ENCODE measurements around the gene ZNF595. TPM values are rescaled to one million over a fixed set of nuclear protein-coding genes. Genes with fewer than 3 reads are reported as not detected.
"Not testable (repeated sequence)": the region's sequence is repeated elsewhere in the genome, so short reads cannot be mapped to it uniquely, and the experiment has no call there.

The ZNF595 gene
- total RNA-seq, 1 donor, result 7.0 TPM

DNA sequence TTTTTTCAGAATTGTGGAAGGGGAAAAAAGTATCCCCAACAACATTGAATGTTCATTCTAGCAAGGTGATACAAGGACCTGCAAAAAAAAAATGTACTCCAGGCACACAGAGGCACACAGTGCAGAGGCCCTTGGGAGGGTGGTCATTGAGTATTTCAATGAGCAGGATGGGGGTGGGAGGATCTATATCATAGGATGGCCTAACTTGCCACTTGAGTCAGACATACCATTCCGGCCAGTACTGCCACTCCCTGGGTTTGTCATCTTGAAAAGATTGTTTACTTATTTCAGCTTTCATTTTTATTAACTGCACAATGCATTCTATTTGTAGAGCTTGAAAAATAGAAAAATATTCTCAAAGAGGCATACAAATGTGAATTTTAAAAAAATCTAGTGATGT is 18.7 kb downstream of the ZNF595 start:
- no peak for DNase-seq (ENCODE audit: low read depth in 2 of 3, low spot score in 2 of 3)

DNA sequence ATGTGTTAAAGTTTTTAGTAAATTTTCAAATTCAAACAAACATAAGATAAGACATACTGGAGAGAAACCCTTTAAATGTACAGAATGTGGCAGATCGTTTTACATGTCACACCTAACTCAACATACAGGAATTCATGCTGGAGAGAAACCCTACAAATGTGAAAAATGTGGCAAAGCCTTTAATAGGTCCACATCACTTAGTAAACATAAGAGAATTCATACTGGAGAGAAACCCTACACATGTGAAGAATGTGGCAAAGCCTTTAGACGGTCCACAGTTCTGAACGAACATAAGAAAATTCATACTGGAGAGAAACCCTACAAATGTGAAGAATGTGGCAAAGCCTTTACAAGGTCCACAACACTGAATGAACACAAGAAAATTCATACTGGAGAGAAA is 32.8 kb downstream of the ZNF595 start:
- DNase-seq (ENCODE audit: low read depth in 2 of 3, low spot score in 2 of 3), result no peak

- not testable (repeated sequence) for DNase-seq (ENCODE audit: low read depth in 2 of 3, low spot score in 2 of 3)
Observed at GRCh38 chr4:86559-87324, 33.6 kb downstream of the ZNF595 start.

DNA sequence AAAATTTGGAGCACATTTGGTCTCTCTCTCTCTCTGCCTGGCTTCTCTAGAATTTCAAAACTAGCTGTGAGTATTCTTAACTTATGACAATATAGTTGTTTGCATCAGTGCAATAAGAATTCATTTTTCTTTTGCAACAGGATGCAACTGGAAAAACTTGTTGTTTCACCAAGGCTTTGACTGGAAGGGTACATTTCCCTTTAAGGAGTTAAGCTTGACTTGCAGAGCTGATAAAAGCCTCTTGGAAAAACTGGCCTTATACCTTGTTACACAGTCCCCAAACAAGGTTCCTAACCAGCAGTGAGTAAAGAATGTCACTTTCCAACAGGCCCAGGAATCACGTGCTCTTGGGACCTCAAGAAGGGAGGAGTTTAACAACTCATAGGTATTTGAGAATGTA is 45.3 kb downstream of the ZNF595 start:
- no peak for DNase-seq (ENCODE audit: low read depth in 2 of 3, low spot score in 2 of 3)

- no peak for DNase-seq (ENCODE audit: low read depth in 2 of 3, low spot score in 2 of 3)
Observed at GRCh38 chr4:99863-100262, 46.7 kb downstream of the ZNF595 start.

- no peak for DNase-seq (ENCODE audit: low read depth in 2 of 3, low spot score in 2 of 3)
Observed at GRCh38 chr4:107083-107443, 53.9 kb downstream of the ZNF595 start.

DNA sequence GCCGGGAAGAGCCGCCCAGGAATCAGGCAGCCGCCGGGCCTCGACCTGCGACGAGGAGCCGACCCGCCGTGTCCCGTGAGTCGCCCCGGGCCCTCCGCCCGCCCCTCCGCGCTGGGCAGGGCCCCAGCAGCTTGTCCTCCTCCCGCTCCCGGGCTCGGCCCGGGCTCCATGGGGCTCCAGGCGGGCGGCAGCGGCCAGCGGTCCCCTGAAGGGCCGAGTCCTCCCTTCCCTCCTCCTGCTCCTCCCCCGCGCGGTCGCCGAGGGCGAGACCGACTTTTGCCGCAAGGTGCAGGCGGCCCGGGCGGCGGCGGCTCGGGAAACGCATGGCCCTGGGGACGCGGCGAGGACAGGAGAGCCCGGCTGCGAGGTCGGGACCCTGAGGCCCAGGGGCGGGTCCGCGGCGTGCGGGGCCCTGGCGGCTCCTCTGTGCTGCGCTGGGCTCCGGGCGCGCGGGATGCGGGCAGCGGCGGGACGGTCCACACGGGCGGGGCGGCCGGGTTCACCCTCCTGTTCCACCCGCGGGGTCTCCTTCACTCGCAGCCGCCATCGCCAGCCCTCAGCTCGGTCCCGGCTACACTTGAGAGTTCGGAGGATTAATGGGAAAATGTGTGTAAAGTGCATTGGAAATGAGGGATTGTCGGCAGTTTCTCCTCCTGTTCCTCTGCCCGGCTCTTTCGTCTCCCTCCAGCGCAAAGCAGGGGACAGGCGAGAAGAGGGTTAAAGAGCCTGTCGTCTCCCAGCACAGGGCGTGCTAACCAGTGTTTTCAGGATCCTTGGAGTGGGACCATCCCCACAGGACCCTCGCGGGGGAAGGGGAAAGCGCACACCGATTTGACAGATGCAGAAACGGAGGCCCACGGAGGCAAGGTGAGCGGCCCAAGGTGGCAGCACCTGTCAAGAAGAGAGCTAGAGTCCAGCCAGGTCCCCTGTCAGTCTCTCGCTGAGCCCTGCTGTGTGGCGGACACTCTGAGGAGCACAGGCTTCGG is 54.6 kb downstream of the ZNF595 start:
- peak in 2 of 3 donors; percentile 29 to 37 for DNase-seq (ENCODE audit: low read depth in 2 of 3, low spot score in 2 of 3)

GRCh38 chr4:112771-113170 is 59.6 kb downstream of the ZNF595 start:
- no peak for DNase-seq (ENCODE audit: low read depth in 2 of 3, low spot score in 2 of 3)

DNA sequence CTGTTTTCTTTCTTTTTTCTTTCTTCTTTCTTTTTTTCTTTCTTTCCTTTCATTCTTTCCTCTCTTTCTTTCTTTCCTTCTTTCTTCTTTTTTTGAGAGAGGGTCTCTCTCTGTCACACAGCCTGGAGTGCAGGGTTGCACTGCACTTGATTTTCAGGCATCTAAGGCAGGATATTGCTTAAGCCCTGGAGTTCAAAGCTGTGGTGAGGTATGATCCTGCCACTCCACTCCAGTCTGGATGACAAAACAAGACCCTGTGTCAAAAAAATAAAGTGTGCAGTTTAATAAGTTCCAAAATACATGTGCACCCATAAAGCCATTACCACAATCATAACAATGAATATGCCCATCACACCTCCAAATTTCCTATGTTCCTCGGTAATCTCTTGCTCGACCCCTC is 60.6 kb downstream of the ZNF595 start:
- no peak for DNase-seq (ENCODE audit: low read depth in 2 of 3, low spot score in 2 of 3)

GRCh38 chr4:114149-114548 is 61.0 kb downstream of the ZNF595 start:
- no peak for DNase-seq (ENCODE audit: low read depth in 2 of 3, low spot score in 2 of 3)

GRCh38 chr4:116499-116898 is 63.4 kb downstream of the ZNF595 start:
- DNase-seq (ENCODE audit: low read depth in 2 of 3, low spot score in 2 of 3), result no peak

GRCh38 chr4:120616-121015 is 67.5 kb downstream of the ZNF595 start:
- DNase-seq (ENCODE audit: low read depth in 2 of 3, low spot score in 2 of 3), result peak in 1 of 3 donors; percentile 6

DNA sequence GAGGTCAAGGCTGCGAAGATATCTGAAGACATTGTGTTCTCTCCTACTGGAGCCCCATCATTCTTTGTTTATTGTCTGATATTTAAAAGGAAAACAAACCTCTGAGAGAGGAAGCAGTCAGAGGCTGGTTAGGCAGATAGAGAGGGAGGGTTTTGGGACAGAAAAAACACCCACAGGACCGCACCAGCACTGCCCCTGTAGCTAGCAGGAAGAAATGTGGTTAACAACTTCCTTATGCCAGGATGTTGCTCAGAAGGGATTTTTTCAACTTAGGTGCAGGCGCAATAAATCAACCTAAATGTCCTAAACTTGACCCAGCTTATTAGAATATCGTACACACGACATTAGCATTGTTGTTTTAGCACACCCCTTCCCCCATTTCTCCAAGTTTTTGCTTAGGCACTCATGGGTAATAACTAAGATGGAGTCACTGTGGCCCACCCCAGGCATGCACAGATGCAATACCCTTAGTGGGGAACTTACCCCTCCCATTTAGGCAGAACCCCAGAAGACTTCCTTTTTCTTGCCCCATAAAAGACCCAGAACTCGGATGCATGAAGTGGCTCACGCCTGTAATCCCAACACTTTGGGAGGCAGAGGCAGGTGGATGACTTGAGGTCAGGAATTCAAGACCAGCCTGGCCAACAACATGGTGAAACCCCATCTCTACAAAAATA is 68.4 kb downstream of the ZNF595 start:
- peak in 2 of 3 donors; percentile 92 to 96 for DNase-seq (ENCODE audit: low read depth in 2 of 3, low spot score in 2 of 3)

GRCh38 chr4:123922-124274 is 70.8 kb downstream of the ZNF595 start:
- not testable (repeated sequence) for DNase-seq (ENCODE audit: low read depth in 2 of 3, low spot score in 2 of 3)

GRCh38 chr4:124275-125081 is 71.4 kb downstream of the ZNF595 start, which contains the start of gene ZNF718:
Gene ZNF718 (plus strand): TSS chr4:124501. CDS start chr4:124671, 170 bp downstream.
- peak; percentile 64 to 98 (median 95) for DNase-seq (ENCODE audit: low read depth in 2 of 3, low spot score in 2 of 3)

- peak in 1 of 3 donors; percentile 29 for DNase-seq (ENCODE audit: low read depth in 2 of 3, low spot score in 2 of 3)
Observed at GRCh38 chr4:125091-125771, 72.1 kb downstream of the ZNF595 start.

DNA sequence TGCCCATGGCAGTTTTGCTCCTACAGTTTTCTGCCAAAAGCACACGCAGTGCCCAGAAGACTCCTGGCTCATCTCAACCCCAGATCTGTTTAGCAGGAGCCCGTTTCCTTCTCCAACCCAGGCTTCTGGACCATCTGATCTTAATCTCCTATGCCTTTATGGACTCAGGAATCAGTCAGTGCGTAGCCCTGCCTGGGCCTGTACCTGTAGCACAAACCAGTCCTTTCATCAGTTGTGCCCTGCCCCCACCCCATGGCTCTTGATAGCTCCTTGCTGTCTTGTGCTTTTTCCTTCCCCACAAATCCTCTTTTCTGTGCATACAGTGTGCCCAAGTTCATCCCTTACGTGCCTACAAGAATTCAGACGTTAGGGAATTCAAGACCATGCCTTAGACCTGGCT is 72.7 kb downstream of the ZNF595 start:
- no peak for DNase-seq (ENCODE audit: low read depth in 2 of 3, low spot score in 2 of 3)

DNA sequence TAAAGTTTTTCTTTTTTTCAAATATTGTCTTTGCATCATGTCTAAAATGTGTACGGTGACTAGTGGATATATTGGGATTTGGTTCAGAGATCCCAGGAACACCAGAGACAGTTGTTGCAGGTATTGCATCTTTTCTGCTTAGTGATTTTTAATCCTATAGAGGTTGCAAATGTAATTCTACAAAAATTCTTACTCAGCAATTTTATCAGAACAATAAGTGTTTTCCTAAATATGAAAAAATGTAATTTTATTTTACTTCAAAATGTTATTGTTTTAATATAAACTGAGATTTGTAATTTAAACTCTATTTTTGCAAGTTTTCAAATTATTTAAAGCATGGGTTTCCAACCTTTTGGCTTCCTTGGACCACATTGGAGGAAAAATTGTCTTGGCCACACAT is 79.4 kb downstream of the ZNF595 start:
- no peak for DNase-seq (ENCODE audit: low read depth in 2 of 3, low spot score in 2 of 3)
